Stimulated activated CD4-positive, alpha-beta T cell treated with anti-CD3 and anti-CD28 coated beads, Interleukin-12 subunit alpha, Interleukin-12 subunit beta, amount 100 ng/mL, for 4 hours (primary cell): Measurements from ENCODE around the gene MKLN1.

ENCODE experiments used
- DNase-seq: peaks from one replicate; pipeline ENCODE4 v3.0.0-alpha.2; 2020

Gene MKLN1

DNA sequence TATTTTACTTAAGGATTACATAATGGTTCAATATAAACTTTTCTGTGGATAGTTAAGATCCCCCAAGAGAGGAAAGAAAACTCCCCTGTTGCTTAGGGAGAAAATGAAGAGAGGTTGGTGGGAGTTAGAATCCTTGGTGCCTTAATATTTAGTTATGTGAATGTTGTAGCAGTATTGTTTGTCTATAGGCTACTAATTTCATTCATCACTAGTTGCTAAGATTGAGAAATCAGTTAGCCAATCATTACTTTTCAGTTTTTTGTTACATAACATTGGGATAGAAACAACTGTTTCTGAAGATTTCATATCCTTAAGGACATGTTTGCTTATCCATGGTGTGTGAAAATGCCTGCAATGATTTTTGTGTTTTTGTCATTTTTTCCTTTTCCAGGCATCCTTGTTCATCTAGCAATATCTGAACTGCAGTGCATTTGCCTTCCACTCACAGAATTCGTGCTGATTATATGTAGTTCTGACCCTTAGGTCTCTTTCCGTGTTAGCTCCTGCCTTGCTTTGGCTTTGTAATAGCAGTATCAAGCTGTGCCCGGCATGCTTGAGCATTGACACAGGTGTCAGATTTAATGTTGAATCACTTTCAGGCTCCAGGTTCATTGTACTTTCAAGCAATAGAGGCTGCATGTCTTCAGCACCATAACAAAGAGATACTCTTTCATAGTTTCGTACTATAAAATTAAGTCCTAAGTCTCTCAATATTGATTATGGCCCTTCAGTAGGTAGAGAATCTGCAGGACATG lies 143.8 kb downstream of the MKLN1 start:
- DNase-seq: no peak

DNA sequence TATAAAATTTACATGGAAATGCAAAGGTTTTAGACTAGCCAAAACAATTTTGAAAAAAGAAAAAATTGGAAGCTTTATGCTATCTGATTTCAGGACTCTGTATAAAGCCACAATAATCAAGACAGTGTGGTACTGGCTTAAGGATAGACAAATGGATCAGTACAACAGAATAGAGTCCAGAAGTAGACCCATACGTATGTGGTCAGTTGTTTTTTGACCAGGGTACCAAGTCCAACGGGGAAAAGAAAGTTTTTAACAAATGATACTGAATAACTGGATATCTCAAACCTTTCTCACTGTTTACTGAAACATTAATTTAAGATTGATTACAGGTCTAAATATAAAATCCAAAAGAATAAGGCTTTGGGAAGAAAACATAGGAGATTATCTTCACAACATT lies 149.1 kb downstream of the MKLN1 start:
- no peak for DNase-seq

GRCh38 chr7:131480384-131481315 lies 153.0 kb downstream of the MKLN1 start:
- DNase-seq: no peak

- no peak for DNase-seq
Measured at GRCh38 chr7:131482800-131483199, 155.1 kb downstream of the MKLN1 start.

- no peak for DNase-seq
Measured at GRCh38 chr7:131483586-131483985, 155.9 kb downstream of the MKLN1 start.

GRCh38 chr7:131486346-131486745 lies 158.7 kb downstream of the MKLN1 start:
- no peak for DNase-seq

DNA sequence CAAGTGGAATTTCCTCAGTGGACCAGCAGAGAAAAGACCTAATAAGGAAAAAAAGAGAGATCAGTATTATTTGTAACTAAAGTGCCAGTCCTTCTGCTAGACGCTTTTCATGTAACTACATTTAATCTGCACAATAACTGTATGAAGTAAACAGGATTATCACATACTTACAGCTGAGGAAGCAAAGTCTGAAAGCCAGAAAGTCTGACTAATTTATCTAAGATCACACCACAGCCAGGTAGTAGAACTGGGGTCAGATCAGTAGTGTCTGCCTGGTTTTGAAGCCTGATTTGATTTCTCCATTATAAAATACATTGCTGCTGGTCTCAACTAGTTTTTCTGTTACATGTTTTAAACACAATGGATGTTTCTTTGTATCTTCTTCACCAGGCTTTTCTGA lies 159.5 kb downstream of the MKLN1 start:
- no peak for DNase-seq

DNA sequence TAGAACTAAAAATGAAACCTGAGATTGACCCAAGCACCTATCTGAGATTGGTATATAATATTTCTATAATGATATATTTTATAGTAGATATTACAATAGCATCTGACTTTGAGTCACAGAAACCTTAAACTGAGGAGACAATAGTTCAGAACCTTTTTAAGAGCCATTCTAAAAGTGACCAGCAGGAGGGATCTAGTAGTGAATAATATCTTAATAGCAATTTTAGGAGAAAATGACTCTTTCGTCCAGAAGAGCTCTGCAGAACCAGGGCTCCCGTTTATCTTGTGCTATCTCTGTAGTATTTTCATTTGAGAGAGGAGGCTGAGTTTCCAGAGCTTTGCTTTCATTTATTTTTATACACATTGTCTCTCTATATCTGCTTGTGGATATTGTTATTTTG lies 160.7 kb downstream of the MKLN1 start:
- DNase-seq: no peak

DNA sequence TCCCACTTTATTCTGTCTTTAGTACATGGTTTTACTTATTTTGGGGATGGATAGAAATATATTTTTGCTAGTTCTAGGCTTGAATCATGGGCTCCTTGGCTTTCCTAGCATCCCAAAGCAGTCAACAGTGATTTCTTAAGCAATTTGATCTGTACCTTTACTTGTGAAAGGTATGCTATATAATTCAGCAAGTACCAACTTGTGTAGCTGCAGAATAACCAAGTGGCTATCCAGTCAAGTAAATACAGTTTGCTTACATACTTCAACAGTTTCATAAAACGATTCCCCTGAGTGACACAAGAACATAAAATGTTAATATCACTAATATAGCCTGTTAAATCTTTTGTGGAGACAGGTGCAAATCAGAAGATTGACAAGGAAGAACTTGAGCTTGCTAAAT lies 161.5 kb downstream of the MKLN1 start:
- no peak for DNase-seq

DNA sequence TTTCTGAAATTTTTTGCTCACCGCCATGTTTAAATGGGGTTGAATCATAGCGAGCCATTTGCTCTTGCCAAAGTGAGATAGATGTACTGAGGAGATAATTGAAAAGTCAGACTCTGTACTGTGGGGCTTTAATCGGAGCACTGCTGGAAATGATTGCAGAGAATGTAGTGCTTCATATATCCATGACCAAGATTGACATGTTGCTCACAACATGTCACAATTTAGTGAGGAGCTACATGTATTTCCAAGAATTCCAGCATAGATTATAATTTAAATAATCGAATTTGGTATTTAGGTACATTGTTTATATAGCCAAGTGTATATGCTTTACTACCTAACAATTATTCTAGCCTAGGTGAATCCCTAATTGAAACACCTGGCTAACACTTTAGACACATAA lies 162.2 kb downstream of the MKLN1 start:
- no peak for DNase-seq

DNA sequence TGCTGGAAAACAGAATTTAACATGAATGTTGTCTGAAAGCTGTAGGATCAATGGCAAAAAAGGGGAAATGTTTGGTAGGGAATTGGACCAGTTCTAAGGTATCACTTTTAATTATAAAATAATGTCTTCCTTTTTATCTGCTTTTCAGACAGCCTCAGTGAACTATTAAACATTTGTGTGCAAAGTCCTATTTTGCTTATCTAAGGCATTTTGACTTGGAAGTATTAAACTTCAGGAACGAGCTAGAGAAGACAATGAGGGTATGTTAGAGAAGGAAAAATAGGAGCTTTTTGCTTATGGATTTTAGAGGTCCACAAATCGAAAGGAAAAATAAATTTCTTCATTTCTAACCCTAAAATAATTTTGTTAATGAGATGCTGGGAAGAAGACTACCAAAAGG lies 165.4 kb downstream of the MKLN1 start:
- no peak for DNase-seq

DNA sequence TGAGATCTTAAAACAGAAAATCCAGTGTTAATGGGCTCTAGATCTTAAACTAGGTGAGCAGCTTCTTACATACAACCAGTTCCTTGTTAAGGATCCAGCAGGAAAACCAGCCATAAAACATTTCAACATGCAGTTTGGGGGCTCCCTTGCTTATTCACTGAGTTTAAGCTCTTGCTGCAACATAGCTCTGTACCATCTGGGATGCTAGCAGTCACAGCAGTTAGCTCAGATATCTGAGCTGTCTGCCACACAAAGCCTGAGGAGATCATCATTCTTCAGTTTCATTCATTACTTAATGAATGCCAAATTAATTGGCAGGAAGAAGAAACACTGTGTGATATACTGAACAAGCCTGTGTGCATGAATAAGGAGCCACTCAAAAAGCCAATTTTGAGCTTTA lies 165.9 kb downstream of the MKLN1 start:
- no peak for DNase-seq

DNA sequence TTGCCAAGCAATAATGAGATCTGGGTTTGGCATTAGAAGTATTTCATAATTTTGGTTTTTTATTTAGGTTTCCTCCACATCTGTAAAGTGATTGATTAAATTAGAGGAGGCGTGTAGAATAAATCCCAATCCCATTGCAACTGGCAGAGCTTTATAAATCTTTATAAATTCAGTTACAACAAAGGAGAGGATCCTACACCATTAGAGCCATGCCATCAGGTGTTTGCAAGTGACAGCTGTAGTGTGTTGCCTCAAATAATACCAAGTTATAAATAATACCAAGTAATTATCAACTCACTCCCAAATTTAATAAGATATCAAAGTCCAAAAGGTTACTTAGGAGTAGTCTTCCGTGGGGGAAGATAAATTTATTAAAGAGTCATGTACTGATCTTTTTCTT lies 166.5 kb downstream of the MKLN1 start:
- DNase-seq: no peak

DNA sequence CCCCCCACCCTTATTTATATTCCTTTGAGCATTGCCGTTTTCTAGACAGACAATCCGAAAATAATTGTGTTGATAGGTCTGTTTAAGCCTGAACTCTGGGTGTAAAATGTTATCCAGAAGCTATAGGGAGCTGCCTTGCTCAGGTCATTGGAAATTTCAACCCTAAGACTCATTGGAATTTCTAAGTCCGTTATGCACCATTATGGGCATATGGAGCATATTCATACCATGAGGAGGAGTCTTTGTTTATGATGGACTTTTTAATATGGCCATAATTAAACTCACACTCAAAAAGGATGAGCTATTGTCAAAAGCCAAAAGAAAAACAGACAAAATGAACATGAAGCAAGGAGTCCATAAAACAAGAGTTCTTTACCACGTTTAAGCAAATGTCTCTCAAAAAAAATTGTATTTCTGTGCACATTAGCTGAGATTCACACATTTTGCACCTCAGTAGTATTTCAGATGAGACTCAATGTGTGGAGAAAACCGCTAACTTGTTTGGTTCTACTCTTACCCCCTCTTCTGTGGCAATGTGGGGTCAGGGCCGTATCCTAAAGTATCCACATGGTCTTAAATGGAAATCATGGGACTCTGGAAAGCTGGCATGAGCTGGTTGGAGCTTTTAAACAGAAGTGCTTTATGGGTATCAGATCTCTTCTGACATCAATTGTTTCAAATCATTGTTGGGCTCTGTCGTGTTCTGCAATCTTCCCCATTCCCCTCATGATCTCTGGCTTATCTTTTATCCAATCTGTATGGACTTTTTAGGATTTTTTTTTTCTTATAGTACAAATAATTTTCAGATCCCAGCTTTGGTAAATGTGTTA lies 168.2 kb downstream of the MKLN1 start:
- no peak for DNase-seq

DNA sequence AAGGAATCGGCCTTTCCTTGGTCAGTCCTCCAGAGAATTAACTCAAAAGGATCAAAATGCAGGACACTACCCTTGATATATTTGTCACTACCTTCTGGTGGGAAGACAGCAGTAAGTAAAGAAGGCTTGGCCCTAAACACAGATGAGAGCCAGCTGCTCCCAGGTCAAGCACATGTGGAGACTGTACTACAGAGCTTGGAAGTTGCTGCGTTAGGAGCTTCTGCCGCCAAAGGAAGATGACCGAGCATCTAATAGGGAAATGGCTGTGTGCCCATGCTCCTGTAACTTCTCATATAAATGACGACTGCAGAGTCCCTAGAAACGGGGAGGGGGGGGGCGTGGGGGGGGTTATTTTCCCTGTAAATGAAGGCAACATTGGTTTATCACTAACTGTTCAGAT lies 169.8 kb downstream of the MKLN1 start:
- DNase-seq: no peak

- DNase-seq: no peak
Measured at GRCh38 chr7:131498237-131498885, 170.7 kb downstream of the MKLN1 start.

DNA sequence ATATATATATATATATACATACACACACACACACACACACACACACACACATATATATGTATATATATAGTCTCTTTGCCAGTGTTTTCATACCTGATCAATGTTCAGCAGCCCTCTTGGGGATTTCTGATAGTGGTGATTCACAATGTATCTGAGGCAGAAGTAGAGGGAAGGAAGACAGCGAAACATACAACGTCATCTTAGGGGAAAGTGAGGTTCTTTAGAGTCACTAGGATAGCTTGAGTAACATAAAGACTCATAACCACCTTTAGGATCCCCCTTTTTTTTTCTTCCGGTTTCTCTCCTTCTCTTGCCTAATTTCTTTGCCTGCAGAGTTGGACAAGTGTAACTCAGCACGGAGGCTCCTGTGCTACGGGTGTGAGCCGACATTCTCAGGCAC lies 172.1 kb downstream of the MKLN1 start:
- DNase-seq: no peak

DNA sequence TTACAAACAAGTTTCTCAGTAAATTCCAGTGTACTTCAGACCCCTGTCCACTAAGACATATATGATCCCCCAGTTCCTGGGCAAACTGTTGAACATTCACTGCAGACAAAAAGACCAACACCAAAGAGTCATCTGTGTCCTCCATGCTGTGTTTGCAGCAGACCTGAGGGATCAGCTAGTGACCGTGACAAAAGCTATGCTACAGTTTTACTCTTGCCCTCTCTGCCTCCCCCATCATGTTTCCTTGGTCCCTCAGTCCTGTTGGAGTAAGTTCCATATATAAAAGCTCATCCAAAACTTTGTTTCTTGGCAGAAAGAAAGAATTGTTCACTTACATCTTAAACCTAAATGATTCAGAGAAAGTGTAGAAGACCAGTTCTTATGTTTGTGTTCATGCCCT lies 172.7 kb downstream of the MKLN1 start:
- no peak for DNase-seq

DNA sequence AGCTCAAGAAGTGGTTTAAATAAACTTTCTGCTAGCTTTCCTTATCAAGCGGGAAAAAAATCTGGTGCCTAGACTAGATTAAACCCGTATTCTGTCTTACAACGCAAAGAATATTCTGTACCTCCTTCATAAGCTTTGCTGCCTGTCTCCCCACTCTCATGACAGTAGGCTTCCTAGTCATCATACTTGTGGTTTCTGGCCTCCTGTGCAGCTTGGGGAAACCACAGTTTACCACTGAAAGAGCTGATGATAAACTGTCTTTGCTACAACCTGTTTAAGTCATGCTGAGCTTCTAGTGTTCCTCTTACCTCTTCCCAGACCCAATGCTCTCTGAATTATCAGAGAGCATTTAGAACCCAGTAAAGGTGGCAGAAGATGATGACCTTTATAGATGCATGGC lies 173.7 kb downstream of the MKLN1 start:
- no peak for DNase-seq

DNA sequence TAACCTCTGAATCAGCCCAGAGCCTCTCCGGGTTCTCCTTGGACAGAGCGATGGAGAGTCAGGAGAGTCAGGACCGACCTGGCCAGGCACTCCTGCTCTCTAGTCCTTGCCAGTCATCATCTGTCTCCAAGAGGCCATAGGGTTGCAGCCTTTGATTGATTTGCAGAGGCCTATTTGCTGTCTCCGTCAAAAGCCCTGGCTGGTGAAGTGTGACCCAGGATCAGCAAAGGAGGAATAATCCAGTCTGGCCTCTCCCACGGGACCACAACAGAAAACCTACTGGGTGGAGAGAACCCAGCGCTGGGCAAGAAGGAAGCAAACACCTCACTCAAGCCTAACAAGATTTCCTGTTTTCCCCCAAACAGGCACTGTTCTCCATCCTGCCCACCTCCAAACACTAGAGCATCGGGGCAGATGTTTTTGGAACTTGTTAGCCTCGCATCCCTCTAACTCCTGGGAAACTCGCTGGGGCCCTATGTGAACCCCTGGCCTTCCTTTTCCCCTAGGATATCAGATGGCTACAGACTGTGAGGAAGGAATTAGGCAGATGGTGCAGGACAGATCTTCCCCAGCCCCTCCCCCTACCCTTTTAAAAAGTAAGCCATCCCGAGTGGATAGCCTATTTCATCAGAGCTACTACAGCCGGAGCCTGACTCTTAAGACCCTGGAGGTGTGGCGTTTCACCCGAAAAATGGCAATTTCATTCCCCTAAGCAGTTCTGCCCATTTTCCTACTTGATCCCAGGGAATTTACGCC lies 174.4 kb downstream of the MKLN1 start:
- no peak for DNase-seq

GRCh38 chr7:131502810-131503508 lies 175.3 kb downstream of the MKLN1 start:
- DNase-seq: no peak
